NCI-H1694 treated with DMSO at 0.1 percent for 48 hours (cell line): ENCODE results near the gene ATF6.

Source experiments
- DNase-seq: peaks from one replicate; lab custom pipeline; 2025; lab: John Stamatoyannopoulos, UW

ATF6 gene

GRCh38 chr1:162003061-162003829 lies 237.1 kb downstream of the ATF6 start:
- no peak for DNase-seq

- DNase-seq: no peak
Observed at GRCh38 chr1:162003830-162004215, 237.7 kb downstream of the ATF6 start.

- no peak for DNase-seq
Observed at GRCh38 chr1:162004441-162004950, 238.4 kb downstream of the ATF6 start.

GRCh38 chr1:162006081-162006480 lies 240.0 kb downstream of the ATF6 start:
- DNase-seq: no peak

- DNase-seq: no peak
Observed at GRCh38 chr1:162007466-162007865, 241.3 kb downstream of the ATF6 start.

- DNase-seq: no peak
Observed at GRCh38 chr1:162008799-162009198, 242.7 kb downstream of the ATF6 start.

GRCh38 chr1:162009501-162010174 lies 243.5 kb downstream of the ATF6 start:
- DNase-seq: no peak

GRCh38 chr1:162010175-162010506 lies 244.0 kb downstream of the ATF6 start:
- DNase-seq: no peak

- no peak for DNase-seq
Observed at GRCh38 chr1:162011337-162012012, 245.4 kb downstream of the ATF6 start.

GRCh38 chr1:162013289-162013688 lies 247.2 kb downstream of the ATF6 start:
- no peak for DNase-seq
